ENCODE data around the gene HSD17B11. TPM values are rescaled to one million over a fixed set of nuclear protein-coding genes. Genes with fewer than 3 reads are reported as not detected.
"Not testable (repeated sequence)": the region's sequence is repeated elsewhere in the genome, so short reads cannot be mapped to it uniquely, and the experiment has no call there.

Gene HSD17B11
- total RNA-seq, 4 donors from 2014 or later = 87.6 to 171 (median 97.9) TPM

- ATAC-seq (ENCODE audit: low FRiP score) = no peak
- TF ChIP-seq, protein P1, sequence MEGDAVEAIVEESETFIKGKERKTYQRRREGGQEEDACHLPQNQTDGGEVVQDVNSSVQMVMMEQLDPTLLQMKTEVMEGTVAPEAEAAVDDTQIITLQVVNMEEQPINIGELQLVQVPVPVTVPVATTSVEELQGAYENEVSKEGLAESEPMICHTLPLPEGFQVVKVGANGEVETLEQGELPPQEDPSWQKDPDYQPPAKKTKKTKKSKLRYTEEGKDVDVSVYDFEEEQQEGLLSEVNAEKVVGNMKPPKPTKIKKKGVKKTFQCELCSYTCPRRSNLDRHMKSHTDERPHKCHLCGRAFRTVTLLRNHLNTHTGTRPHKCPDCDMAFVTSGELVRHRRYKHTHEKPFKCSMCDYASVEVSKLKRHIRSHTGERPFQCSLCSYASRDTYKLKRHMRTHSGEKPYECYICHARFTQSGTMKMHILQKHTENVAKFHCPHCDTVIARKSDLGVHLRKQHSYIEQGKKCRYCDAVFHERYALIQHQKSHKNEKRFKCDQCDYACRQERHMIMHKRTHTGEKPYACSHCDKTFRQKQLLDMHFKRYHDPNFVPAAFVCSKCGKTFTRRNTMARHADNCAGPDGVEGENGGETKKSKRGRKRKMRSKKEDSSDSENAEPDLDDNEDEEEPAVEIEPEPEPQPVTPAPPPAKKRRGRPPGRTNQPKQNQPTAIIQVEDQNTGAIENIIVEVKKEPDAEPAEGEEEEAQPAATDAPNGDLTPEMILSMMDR (IDR thresholded peaks at IDR 0.05) = no peak
- no peak for DNase-seq (ENCODE audit: low spot score)
These were observed 32.5 kb upstream of the HSD17B11 start for GRCh38 chr4:87423317-87424098.

DNA sequence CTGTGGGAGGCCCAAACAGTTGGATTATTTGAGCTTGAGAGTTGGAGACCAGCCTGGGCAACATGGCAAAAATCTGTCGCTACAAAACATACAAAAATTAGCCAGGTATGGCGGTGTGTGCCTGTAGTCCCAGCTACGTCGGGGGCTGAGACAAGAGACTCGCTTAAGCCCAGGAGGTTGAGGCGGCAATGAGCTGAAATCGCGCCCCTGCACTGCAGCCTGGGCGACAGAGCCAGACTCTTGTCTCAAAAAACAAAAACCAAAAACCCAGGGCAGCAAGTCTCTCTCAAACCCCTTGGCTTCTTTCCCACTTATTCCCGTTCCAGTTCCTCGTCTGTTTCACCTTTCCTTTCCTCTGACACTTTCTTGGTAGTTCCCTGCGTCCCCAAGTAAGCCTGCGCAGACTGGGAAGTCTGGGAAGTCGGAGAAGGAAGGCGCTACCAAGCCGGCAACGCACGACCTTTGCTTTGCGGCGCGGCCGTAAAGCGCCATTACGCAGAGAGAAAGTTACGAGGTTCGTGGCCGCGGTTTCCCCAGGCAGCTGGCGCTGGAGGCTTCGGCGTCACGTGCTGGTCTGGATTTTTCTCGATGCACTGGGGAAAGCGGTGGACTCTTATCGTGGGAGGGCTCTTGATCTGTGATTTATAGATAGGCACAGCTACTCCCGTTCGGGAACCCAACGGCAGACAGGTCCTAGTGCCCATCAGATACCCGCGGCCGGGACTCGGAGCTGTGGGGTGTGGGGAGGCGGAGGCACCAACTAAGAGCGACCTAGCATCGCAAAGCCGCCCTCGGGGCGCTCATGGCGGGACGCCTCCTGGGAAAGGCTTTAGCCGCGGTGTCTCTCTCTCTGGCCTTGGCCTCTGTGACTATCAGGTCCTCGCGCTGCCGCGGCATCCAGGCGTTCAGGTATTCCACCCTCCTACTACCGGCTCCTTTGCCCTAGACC lies 31.4 kb upstream of the HSD17B11 start, which contains the start of gene NUDT9:
Gene NUDT9 (plus strand): TSS at position 470 of the 949 bp plus-strand sequence. CDS start 333 bp downstream, at position 803.
- TF ChIP-seq, protein P1 (IDR thresholded peaks at IDR 0.05) = no peak
- peak; percentile 97 for ATAC-seq (ENCODE audit: low FRiP score)
- peak; percentile 91 for DNase-seq (ENCODE audit: low spot score)

DNA sequence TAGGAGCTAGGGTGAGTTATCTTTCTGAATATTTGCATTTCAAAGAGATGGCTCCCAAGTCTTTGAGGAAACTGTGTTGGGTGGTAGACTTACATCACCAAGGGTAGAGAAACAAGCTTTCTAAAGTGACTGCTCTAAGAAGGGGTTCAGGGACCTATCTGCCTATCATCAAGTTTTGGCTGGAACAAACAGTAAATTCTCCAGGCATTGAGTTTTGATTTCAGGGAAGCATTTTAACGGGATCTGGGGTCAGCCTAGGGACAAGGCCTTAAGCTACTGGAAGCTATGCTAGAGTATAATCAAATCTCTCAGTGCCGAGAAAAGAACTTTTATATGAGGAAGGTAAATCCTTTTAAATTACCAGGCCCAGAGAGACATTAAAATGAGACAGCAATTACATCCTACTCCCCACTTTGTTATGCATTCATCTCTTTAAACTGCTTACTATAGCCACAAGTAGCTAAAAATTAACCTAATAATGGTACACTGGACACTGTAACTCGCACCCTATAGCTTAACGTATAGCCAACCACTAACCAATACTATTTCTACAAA lies 29.4 kb upstream of the HSD17B11 start:
- no peak for DNase-seq (ENCODE audit: low spot score)
- TF ChIP-seq, protein P1 (IDR thresholded peaks at IDR 0.05) = no peak
- no peak for ATAC-seq (ENCODE audit: low FRiP score)

DNA sequence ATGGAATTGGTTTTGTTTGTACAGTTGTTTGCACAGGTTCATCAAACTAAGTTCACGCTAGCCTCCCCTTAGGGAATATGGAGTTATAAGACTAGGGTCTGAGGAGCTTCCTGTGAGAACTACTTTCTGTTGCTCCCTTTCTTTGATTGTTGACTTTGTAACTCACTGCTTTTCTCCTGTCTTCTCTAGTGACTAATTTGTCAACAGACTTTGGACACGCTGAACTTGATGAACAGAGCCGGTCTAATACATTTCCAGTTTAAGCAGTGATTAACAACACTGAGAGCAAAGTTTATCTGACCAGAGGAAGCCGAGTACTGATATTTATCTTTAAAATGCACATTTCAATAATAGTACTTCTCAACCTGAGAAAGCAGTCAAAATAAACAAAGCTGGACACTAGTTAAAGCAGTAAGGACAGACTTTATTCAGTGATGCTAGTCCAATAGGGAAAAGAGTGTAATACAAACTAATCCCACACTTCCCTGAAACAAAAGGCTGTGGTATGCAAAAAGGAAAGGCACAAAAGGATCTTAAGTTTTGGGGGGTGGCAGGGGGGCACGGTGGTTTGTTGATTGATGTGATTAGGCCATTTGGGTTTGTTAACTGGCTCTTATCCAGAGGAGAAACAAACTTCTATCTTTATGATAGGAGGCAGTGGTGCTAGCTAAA lies 28.7 kb upstream of the HSD17B11 start:
- TF ChIP-seq, protein P1 (IDR thresholded peaks at IDR 0.05) = no peak
- DNase-seq (ENCODE audit: low spot score) = no peak
- no peak for ATAC-seq (ENCODE audit: low FRiP score)

GRCh38 chr4:87418410-87418809 lies 27.4 kb upstream of the HSD17B11 start:
- ATAC-seq (ENCODE audit: low FRiP score); DNase-seq (ENCODE audit: low spot score): not testable (repeated sequence)

DNA sequence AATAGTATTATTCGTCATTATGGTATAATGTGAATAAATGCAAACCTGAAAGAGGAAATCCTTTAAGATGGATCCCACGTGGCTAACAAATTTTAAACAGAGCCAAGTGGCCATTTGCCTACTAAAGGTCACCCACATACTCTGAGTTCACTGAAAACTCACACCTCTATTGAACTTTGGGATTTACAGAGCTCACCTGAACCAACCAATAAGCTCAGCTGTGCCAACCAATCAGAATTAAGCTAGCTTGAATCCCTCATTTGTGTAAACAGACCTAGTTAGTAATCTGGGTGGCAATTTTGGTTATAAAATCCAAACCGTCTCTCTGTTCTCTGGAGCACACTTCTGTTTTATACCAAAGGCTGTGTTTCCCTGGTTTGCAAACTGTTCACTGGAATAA lies 26.0 kb upstream of the HSD17B11 start:
- ATAC-seq (ENCODE audit: low FRiP score) = no peak
- no peak for DNase-seq (ENCODE audit: low spot score)
- TF ChIP-seq, protein P1 (IDR thresholded peaks at IDR 0.05) = no peak

Data from omental fat pad (tissue), 4 donors.